ENCODE data around the gene SERINC2. TPM values are rescaled to one million over a fixed set of nuclear protein-coding genes. Genes with fewer than 3 reads are reported as not detected.
"Not testable (repeated sequence)": the region's sequence is repeated elsewhere in the genome, so short reads cannot be mapped to it uniquely, and the experiment has no call there.

SERINC2 gene
- polyA plus RNA-seq, 5 donors, result 8.0 to 16.9 (median 14.4) TPM

- no peak for DNase-seq
Measured at GRCh38 chr1:31460027-31460426, 47.0 kb downstream of the SERINC2 start.

- no peak for DNase-seq
Measured at GRCh38 chr1:31467005-31467674, 54.1 kb downstream of the SERINC2 start.

- no peak for DNase-seq
Measured at GRCh38 chr1:31470794-31471315, 57.8 kb downstream of the SERINC2 start.

GRCh38 chr1:31471452-31472313, 58.7 kb downstream of the SERINC2 start:
- not testable (repeated sequence) for DNase-seq

GRCh38 chr1:31472314-31472651, 59.3 kb downstream of the SERINC2 start:
- not testable (repeated sequence) for DNase-seq

- not testable (repeated sequence) for DNase-seq
Measured at GRCh38 chr1:31472673-31473072, 59.7 kb downstream of the SERINC2 start.

GRCh38 chr1:31473508-31473907, 60.5 kb downstream of the SERINC2 start:
- not testable (repeated sequence) for DNase-seq

- not testable (repeated sequence) for DNase-seq
Measured at GRCh38 chr1:31474567-31474966, 61.6 kb downstream of the SERINC2 start.

GRCh38 chr1:31476891-31477846, 64.2 kb downstream of the SERINC2 start:
- DNase-seq, result no peak

- no peak for DNase-seq
Measured at GRCh38 chr1:31478167-31478566, 65.2 kb downstream of the SERINC2 start.

GRCh38 chr1:31479811-31480210, 66.8 kb downstream of the SERINC2 start:
- no peak for DNase-seq

- not testable (repeated sequence) for DNase-seq
Measured at GRCh38 chr1:31480426-31480825, 67.4 kb downstream of the SERINC2 start.

- DNase-seq, result no peak
Measured at GRCh38 chr1:31482482-31483011, 69.5 kb downstream of the SERINC2 start.

- peak; percentile 45 to 63 for DNase-seq
Measured at GRCh38 chr1:31483012-31483946, 70.3 kb downstream of the SERINC2 start.

Other genes with a start within 250 kb of the SERINC2 start
- 1 to 10 TPM; 1.7 to 3.2 (median 2.4) TPM for gene NKAIN1, start 173.3 kb upstream of the SERINC2 start, polyA plus RNA-seq (ENCODE audit: insufficient read depth in 1 of 5, insufficient read length in 5 of 5, low replicate concordance in 1 of 5)
- gene SNRNP40, start 116.4 kb upstream of the SERINC2 start, polyA plus RNA-seq (ENCODE audit: insufficient read depth in 1 of 5, insufficient read length in 5 of 5, low replicate concordance in 1 of 5), result 10 to 100 TPM; 68.8 to 73.0 (median 70.4) TPM
- gene ZCCHC17, start 116.2 kb upstream of the SERINC2 start, polyA plus RNA-seq (ENCODE audit: insufficient read depth in 1 of 5, insufficient read length in 5 of 5, low replicate concordance in 1 of 5), result 10 to 100 TPM; 39.9 to 50.9 (median 43.6) TPM
- gene FABP3, start 40.1 kb upstream of the SERINC2 start, polyA plus RNA-seq (ENCODE audit: insufficient read depth in 1 of 5, insufficient read length in 5 of 5, low replicate concordance in 1 of 5), result 10 to 100 TPM in 2 of 5 donors, 1 to 10 TPM in 3; 6.8 to 15.0 (median 8.5) TPM
- gene TINAGL1, start 163.3 kb downstream of the SERINC2 start, polyA plus RNA-seq (ENCODE audit: insufficient read depth in 1 of 5, insufficient read length in 5 of 5, low replicate concordance in 1 of 5), result 10 to 100 TPM; 32.2 to 51.7 (median 50.7) TPM
- under 1 TPM in 4 of 5 donors, not detected in 1; 0.09 to 0.26 (median 0.10) TPM for gene HCRTR1, start 204.5 kb downstream of the SERINC2 start, polyA plus RNA-seq (ENCODE audit: insufficient read depth in 1 of 5, insufficient read length in 5 of 5, low replicate concordance in 1 of 5)
- gene PEF1, start 231.7 kb downstream of the SERINC2 start, polyA plus RNA-seq (ENCODE audit: insufficient read depth in 1 of 5, insufficient read length in 5 of 5, low replicate concordance in 1 of 5), result 10 to 100 TPM; 58.4 to 68.4 (median 65.0) TPM

All from right lung (tissue), 5 donors.